Activated effector memory CD4-positive, alpha-beta T cell treated with Interleukin-2 at 50 U/mL for 16 hours (primary cell): ENCODE data around the gene CNPY3.
A peak's percentile ranks its signal among the peaks of the same experiment; 100 is the strongest.
"Not testable (repeated sequence)": the region's sequence is repeated elsewhere in the genome, so short reads cannot be mapped to it uniquely, and the experiment has no call there.

Experiments
- DNase-seq: peaks from one replicate; pipeline ENCODE4 v3.0.0-alpha.2; 2020

CNPY3 gene

GRCh38 chr6:42916288-42916687 lies 13.0 kb upstream of the CNPY3 start:
- no peak for DNase-seq

GRCh38 chr6:42921801-42922200 lies 7.5 kb upstream of the CNPY3 start:
- DNase-seq, result no peak

GRCh38 chr6:42923666-42924065 lies 5.6 kb upstream of the CNPY3 start:
- no peak for DNase-seq

- no peak for DNase-seq
Measured at GRCh38 chr6:42925248-42925857, 3.9 kb upstream of the CNPY3 start.

- no peak for DNase-seq
Measured at GRCh38 chr6:42929821-42930360, 611 bp downstream of the CNPY3 start.

- no peak for DNase-seq
Measured at GRCh38 chr6:42932412-42932811, 3.1 kb downstream of the CNPY3 start.

- no peak for DNase-seq
Measured at GRCh38 chr6:42933205-42933604, 3.9 kb downstream of the CNPY3 start.

- DNase-seq, result no peak
Measured at GRCh38 chr6:42935322-42935721, 6.0 kb downstream of the CNPY3 start.

GRCh38 chr6:42936398-42936797 lies 7.1 kb downstream of the CNPY3 start:
- DNase-seq, result no peak

GRCh38 chr6:42937548-42938427 lies 8.5 kb downstream of the CNPY3 start:
- no peak for DNase-seq

GRCh38 chr6:42938428-42938796 lies 9.1 kb downstream of the CNPY3 start:
- DNase-seq, result no peak

GRCh38 chr6:42938987-42939809 lies 9.9 kb downstream of the CNPY3 start:
- no peak for DNase-seq

- DNase-seq, result no peak
Measured at GRCh38 chr6:42939810-42940167, 10.5 kb downstream of the CNPY3 start.

GRCh38 chr6:42940493-42941045 lies 11.3 kb downstream of the CNPY3 start:
- no peak for DNase-seq

GRCh38 chr6:42941356-42941755 lies 12.1 kb downstream of the CNPY3 start:
- DNase-seq, result not testable (repeated sequence)

- DNase-seq, result no peak
Measured at GRCh38 chr6:42942444-42942843, 13.2 kb downstream of the CNPY3 start.

- no peak for DNase-seq
Measured at GRCh38 chr6:42947950-42948349, 18.7 kb downstream of the CNPY3 start.

- no peak for DNase-seq
Measured at GRCh38 chr6:42952389-42952788, 23.1 kb downstream of the CNPY3 start.

GRCh38 chr6:42954405-42954804 lies 25.1 kb downstream of the CNPY3 start:
- DNase-seq, result not testable (repeated sequence)

- no peak for DNase-seq
Measured at GRCh38 chr6:42958125-42958524, 28.8 kb downstream of the CNPY3 start.

- DNase-seq, result no peak
Measured at GRCh38 chr6:42959917-42960242, 30.6 kb downstream of the CNPY3 start.

GRCh38 chr6:42960243-42961019 lies 31.2 kb downstream of the CNPY3 start, which contains the start of gene GNMT:
GNMT (plus strand) TSS chr6:42960754; CDS start chr6:42960768, 14 bp downstream.
- peak; percentile 6 for DNase-seq
